NCI-H524 (cell line): Measurements from ENCODE around the gene ACIN1.

Experiments used
- DNase-seq, 2 experiments: peaks; one replicate each; lab custom pipeline; 2025; lab: John Stamatoyannopoulos, UW

ACIN1 gene

GRCh38 chr14:23042162-23042965 is 52.6 kb downstream of the ACIN1 start, which contains the start of gene PSMB11:
TSS of gene PSMB11 (plus strand) at chr14:23042212. CDS start at chr14:23042226, 14 bp downstream.
- DNase-seq, result no peak

DNA sequence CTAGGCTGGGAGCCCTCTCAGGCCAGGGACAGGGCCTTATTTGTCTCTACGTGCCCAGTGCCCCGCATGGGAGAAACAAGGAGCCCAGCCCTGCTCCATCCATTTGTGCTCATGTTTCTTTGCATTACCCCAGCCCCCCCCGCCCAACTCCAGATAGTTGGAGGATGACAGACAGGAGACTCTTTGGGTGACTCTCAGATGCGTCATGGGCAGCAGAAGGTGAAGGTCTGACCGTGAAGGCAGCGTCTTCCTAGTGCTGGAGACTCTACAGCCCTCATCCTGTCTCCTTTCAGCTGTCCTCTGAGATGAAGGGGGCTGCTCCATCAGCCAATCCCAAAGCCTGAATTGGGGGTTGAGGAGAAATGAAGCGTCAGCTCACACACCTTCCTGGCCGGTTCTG is 53.2 kb downstream of the ACIN1 start:
- DNase-seq, result no peak

GRCh38 chr14:23040100-23040499 is 54.8 kb downstream of the ACIN1 start:
- no peak for DNase-seq

DNA sequence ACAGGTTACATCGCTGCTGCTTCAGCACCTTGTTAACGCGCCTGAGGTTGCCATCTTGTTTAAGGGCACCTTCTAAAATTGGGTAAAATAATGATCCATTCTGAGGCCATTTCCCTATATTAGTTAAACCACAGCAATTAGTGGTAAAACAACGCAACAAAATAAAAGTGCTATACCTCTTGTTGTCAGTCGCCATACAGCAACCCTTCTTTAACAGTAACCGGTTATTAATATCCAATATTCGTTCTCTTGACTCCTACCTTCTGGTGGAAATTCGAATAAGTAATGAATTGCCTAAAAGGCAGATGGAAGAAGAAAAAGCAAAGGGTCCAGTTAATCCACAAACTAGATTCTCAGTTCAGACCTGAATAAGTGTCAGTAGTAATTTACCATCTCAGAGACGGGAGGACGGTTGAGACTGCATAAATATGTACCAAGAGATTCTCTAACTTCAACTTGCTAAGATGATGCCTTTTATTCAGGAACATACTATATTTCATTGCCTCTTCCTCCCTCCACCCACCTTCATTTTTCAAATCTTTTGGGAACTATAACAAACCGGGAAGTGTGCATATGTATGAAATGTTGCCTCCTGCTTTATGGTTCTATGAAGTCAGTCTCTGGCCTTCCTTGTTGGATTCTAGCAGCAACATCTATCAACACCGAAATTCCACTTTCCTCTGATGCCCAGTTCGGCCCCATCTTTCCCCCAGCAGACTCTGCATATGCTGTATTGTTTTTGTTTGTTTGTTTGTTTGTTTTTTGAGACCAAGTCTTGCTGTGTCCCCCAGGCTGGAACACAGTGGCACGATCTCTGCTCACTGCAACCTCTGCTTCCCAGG is 59.4 kb downstream of the ACIN1 start:
- DNase-seq, result no peak

DNA sequence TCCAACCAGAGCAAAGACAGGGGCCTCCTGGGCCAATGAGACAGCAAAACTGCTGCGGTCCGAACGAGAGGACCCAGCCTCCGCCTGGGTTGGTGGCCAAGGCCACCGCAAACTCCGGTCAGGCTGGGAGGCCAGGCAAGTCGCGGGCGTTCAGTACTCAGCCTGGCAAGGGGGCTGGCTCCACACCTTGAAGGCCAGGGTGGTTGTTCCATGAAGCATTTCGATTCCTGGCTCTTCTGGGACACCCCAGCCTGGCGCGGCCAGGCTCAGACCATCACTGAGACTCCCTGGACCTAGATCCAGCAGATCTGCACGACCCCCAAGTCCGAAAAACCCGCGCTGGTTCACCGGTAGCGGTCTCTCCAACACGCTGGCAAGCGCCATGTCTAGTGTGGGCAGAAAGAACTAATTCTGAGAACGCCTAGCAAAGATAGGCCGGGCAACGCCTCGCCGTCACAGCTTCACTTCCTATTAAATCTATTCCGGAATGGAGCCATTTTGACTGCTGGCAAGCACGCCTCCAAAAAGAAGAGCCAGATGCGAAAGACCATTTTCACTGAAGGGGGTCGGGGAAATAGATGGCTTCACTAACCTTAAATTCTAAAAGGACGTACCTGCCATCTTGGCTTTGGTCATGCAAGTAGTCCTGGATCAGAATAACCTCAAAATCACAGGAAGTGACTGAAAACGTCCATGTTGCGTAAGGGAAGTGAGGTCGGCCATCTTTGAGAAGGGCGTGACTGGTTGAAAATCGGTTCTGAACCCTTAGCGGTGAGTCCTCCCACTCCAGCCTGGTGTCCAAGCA is 60.2 kb downstream of the ACIN1 start, which contains the start of gene PSMB5:
TSS of gene PSMB5 (minus strand) at position 403 of the 805 bp plus-strand sequence. CDS start at position 384, 19 bp downstream.
- DNase-seq, result no peak

DNA sequence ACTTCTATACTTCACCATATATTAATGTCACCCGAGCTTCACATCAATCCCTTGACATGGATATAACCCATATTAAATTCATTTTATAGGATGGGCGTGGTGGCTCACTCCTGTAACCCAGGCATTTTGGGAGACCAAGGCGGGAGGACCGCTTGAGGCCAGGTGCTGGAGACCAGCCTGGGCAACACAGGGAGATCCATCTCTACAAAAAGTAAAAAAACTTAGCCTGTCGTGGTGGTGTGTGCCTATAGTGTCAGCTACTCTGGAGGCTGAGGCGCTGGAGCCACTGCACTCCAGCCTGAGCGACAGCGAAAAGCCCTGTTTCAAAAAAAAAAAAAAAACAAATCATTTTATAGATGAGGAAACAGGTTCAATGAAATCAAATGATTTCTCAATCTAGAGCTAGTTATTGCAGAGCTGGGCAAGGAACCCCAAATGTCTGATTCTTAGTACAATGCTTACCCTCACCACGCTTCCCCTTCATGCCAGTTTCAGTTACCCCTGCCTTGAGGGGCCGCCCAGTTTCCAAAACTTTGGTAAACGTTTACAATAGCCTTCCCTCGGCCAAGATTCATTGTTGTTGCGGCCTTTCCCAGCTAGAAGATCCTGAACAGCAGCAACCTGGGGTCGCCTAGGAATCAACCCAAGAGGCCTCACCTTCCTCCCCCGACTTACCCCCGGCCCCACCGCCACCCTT is 61.0 kb downstream of the ACIN1 start:
- DNase-seq, result no peak

GRCh38 chr14:23033251-23033727 is 61.6 kb downstream of the ACIN1 start:
- no peak for DNase-seq

DNA sequence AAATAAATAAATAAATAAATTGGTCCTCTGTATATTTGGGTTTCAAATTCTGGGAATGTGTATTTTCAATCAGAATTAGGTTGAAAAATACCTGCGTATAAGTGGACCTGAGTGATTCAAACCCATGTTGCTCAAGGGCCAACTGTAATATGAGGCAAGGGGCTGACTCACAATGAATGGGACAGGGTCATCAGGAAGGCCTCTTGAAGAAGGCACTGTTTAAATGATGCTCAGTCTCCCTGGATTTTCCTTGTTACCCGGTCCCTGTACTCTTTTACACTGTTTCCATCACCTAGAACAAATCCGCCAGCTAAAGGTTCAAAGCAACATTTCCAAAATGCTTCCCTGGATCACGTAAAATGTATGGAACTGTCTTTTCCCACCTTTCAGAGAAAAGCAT is 64.0 kb downstream of the ACIN1 start:
- DNase-seq, result no peak

DNA sequence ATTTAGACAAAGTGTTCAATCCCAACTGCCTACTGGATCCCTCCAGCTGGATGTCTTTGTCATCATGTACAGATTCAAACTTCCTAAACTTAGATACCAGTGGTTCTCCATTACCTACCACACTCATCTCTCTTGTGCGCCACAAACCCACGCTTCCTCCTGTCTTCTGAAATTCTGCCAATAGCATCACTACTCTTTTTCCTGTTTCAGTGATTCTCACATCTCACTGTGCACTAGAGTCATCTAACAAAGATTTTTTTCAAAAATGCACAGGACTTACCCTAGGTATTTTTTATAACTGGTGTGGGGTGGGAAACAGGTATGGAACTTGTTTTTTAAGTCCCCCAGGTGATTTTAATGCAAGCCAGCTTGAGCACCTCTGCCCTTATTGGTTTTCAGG is 66.1 kb downstream of the ACIN1 start:
- no peak for DNase-seq

- DNase-seq, result peak; percentile 96 to 97
Observed at GRCh38 chr14:23025151-23025814, 69.7 kb downstream of the ACIN1 start.

GRCh38 chr14:23024612-23025075 is 70.3 kb downstream of the ACIN1 start:
- peak; percentile 92 to 96 for DNase-seq

DNA sequence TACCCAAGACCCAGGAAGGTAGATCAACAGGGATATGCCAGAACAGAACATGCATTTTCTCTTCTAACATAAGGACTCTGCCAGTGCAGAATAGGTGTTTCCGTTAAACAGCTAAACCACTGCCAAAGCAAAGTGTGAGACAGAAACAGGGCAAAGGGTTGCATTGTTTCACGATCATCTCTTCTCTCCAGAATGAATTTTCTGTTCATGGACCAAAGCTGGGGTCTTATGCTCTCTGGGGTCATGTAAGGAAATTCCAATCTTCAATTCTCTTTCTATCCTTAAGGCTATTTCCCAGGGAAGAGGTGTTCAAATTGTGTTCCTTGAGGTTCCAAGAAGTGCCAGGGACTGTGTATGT is 71.2 kb downstream of the ACIN1 start:
- DNase-seq, result no peak

DNA sequence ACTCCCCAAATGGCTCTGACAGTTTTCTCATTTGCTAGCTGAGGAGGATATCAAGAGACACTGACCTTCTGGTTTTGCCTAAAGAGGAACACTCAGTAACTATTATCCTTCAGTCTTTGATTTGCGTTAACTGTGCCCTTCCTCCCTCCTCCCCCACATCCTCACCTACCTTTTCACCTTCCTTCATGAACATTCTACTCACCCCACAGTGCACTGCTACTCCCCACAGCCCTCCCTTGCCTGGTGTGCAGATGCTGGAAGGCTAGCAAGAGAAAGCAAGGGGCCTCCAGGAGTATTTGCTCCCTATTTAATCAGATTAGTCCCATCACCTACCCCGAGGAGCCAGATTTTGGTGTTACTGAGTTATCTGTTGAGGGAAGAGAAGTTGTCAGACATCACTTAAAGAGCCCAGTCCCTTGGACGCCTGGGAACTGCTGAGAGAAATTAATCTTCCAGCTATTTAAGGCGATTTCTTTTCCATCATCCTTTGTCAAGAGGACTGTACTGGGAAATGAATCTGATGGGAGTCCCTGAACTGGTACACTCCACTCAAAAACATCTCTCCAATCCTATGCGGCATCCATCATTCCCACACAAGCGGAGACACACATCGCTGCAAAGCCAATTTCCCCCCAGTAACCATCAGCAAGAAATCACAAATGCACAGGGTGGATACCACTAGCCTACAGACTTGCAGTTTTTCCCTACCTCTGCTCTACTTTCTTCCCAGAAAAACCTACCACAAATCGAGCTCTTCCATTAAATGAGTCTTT is 71.7 kb downstream of the ACIN1 start:
- peak; percentile 40 to 79 for DNase-seq

GRCh38 chr14:23021889-23022442 is 73.0 kb downstream of the ACIN1 start:
- no peak for DNase-seq

DNA sequence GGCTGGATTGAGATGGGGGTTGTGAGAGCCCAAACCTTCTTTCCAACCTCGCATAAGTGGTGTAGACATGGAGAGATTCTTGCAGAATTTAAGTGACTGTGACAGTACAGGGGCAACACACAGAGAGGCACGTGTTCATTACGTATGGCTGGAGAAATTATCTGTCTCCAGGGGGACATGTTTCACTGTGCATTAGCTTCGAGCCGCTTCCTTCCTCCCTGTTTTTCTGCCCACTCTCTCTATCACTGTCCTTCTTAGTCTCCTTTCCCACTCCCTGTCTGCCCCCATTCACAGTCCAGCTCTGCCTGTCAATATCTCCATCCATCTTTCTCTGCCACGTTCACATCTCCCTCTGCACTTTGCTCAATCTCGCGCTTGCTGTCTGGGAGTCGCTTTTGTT is 73.5 kb downstream of the ACIN1 start:
- no peak for DNase-seq

DNA sequence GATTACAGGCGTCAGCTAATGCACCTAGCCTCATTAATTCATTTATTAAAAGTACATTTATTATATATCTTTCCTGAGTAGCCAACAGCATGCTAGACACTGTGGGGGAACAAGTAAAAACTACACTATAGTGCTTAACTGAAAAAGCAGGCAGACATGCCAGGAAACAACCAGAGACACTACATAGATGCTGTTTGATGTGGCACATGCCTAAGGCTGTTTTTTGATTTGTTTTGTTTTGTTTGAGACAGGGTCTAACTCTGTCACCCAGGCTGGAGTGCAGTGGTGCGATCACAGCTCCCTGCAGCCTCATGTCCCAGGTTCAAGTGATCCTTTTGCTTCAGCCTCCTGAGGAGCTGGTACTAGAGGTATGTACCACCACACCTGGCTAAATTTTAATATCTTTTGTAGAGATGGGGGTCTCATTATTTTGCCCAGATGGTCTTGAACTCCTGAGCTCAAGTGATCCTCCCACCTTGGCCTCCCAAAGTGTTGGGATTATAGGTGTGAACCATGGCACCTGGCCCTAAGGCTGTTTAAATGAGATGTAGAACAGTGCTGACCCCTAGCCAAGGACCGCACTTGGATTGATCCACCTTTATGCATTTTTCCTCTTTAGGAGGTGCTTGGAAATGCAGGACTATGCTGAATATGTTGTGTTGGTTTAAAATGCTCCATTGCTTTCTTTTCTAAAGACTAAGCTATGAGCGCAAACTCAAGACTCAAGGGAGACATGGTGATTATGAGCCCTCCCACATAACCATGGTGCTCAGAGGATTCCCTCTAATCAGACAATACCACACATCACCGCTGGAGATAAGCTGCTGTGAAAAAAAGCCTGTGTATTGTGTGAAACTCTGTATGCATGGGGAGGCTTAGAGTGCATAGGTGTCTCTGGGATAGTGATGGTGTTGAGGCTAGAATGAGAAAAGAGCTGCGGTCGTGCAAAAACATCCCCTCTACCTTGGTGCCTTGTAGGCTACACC is 74.5 kb downstream of the ACIN1 start:
- no peak for DNase-seq

DNA sequence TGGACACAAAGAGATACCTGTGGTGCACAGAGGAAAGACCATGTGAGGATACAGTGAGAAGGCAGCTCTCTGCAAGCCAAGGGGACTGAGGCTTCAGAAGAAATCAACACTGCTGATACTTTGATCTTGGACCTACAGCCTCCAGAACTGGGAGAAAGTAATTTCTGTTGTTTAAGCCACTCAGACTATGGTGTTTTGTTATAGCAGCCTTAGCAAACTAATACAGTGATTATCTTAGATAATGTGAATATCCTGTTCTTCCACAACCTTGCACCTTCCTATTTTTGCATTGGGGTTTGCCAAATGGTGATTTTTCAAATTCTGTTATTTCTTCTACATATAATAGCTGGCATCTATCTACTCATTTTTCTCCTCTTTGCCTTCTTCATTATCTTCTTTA is 76.8 kb downstream of the ACIN1 start:
- DNase-seq, result no peak

DNA sequence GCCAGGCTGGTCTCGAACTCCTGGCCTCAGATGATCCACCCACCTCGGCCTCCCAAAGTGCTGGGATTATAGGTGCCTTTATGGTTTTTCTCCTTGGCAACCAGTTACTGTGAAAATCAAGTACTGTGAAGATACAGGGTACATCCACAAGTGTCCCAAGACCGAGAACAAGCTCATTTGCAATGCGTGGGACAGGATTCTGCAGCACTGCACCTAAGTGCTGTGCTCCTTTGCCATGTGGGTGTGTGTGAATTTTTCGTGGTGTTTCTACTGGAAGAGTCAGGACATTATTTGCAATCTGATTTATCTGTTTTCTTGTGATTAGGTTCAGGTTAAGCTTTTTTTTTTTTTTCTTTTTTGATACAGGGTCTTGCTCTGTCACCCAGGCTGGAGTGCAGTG is 77.8 kb downstream of the ACIN1 start:
- DNase-seq, result no peak
